ENCODE results near the gene PRPF40A.
A peak's percentile ranks its signal among the peaks of the same experiment; 100 is the strongest.

Gene PRPF40A

GRCh38 chr2:152609154-152609553 is 108.1 kb downstream of the PRPF40A start:
- DNase-seq = peak in 1 of 2 experiments; percentile 10
- TF ChIP-seq GATA1 (IDR thresholded peaks at IDR 0.05; ENCODE audit: low read depth, low read length) = no peak
- no peak for TF ChIP-seq POLR2A (IDR thresholded peaks at IDR 0.05; ENCODE audit: low read length)

- TF ChIP-seq GATA1 (IDR thresholded peaks at IDR 0.05; ENCODE audit: low read depth, low read length) (no peak), POLR2A (IDR thresholded peaks at IDR 0.05; ENCODE audit: low read length) (no peak)
- DNase-seq = no peak
These were observed 109.4 kb downstream of the PRPF40A start for GRCh38 chr2:152607793-152608300.

GRCh38 chr2:152606941-152607340 is 110.3 kb downstream of the PRPF40A start:
- no peak for TF ChIP-seq GATA1 (IDR thresholded peaks at IDR 0.05; ENCODE audit: low read depth, low read length)
- TF ChIP-seq POLR2A (IDR thresholded peaks at IDR 0.05; ENCODE audit: low read length) = no peak
- DNase-seq = no peak

GRCh38 chr2:152606081-152606480 is 111.2 kb downstream of the PRPF40A start:
- TF ChIP-seq POLR2A (IDR thresholded peaks at IDR 0.05; ENCODE audit: low read length) (no peak), GATA1 (IDR thresholded peaks at IDR 0.05; ENCODE audit: low read depth, low read length) (no peak)
- no peak for DNase-seq

- no peak for DNase-seq
- TF ChIP-seq POLR2A (IDR thresholded peaks at IDR 0.05; ENCODE audit: low read length) = no peak
These were observed 114.1 kb downstream of the PRPF40A start for GRCh38 chr2:152603166-152603565.

- TF ChIP-seq POLR2A (IDR thresholded peaks at IDR 0.05; ENCODE audit: low read length) (no peak), GATA1 (IDR thresholded peaks at IDR 0.05; ENCODE audit: low read depth, low read length) (no peak)
These were observed 114.5 kb downstream of the PRPF40A start for GRCh38 chr2:152602750-152603149.

More at GRCh38 chr2:152602750-152603149, 114.5 kb downstream of the PRPF40A start:
- no peak for DNase-seq

Data from erythroblast (primary cell).